Skeletal muscle tissue (tissue), 4 donors: ENCODE measurements around the gene KLK3. TPM values are rescaled to one million over a fixed set of nuclear protein-coding genes. Genes with fewer than 3 reads are reported as not detected.
"Not testable (repeated sequence)": the region's sequence is repeated elsewhere in the genome, so short reads cannot be mapped to it uniquely, and the experiment has no call there.

Experiments used
- H3K27ac ChIP-seq: one replicate; pipeline ENCODE4 v1.7.0; 2013; ENCODE audit warnings: mild to moderate bottlenecking, low read depth, low read length, inconsistent platforms
- H3K27me3 ChIP-seq, 3 donors: one replicate each; pipeline ENCODE4 v1.7.0; 2013; ENCODE audit warnings: low read length in 3 of 3; ENCODE audit not compliant: control insufficient read depth in 3 of 3, insufficient read depth in 3 of 3
- H3K36me3 ChIP-seq, 3 donors: one replicate each; pipeline ENCODE4 v1.7.0; 2013; ENCODE audit warnings: low read length in 3 of 3; ENCODE audit not compliant: control insufficient read depth in 3 of 3, insufficient read depth in 3 of 3
- H3K4me1 ChIP-seq, 3 donors: one replicate each; pipeline ENCODE4 v1.7.0; 2013; ENCODE audit warnings: low read length in 3 of 3, mild to moderate bottlenecking in 3 of 3; ENCODE audit not compliant: control insufficient read depth in 3 of 3, insufficient read depth in 3 of 3
- H3K4me3 ChIP-seq, 3 donors: one replicate each; pipeline ENCODE4 v1.7.0; 2013; ENCODE audit warnings: low read length in 3 of 3
- H3K9ac ChIP-seq, 3 donors: one replicate each; pipeline ENCODE4 v1.7.0; 2013; ENCODE audit warnings: low read length in 3 of 3, mild to moderate bottlenecking in 3 of 3, moderate library complexity in 2 of 3, low read depth in 1 of 3
- H3K9me3 ChIP-seq, 3 donors: one replicate each; pipeline ENCODE4 v1.7.0; 2013; ENCODE audit warnings: low read length in 3 of 3; ENCODE audit not compliant: control insufficient read depth in 3 of 3
- total RNA-seq: library from RNA; depleted of rRNA; stranded (reverse); fragments of >200 nt; gene quantifications from one replicate; pipeline ENCODE4 v1.2.3, GENCODE V29; 2014
- donor health status: Osteomylitis.

Gene KLK3
- total RNA-seq, 1 donor from 2014 or later = not detected

DNA sequence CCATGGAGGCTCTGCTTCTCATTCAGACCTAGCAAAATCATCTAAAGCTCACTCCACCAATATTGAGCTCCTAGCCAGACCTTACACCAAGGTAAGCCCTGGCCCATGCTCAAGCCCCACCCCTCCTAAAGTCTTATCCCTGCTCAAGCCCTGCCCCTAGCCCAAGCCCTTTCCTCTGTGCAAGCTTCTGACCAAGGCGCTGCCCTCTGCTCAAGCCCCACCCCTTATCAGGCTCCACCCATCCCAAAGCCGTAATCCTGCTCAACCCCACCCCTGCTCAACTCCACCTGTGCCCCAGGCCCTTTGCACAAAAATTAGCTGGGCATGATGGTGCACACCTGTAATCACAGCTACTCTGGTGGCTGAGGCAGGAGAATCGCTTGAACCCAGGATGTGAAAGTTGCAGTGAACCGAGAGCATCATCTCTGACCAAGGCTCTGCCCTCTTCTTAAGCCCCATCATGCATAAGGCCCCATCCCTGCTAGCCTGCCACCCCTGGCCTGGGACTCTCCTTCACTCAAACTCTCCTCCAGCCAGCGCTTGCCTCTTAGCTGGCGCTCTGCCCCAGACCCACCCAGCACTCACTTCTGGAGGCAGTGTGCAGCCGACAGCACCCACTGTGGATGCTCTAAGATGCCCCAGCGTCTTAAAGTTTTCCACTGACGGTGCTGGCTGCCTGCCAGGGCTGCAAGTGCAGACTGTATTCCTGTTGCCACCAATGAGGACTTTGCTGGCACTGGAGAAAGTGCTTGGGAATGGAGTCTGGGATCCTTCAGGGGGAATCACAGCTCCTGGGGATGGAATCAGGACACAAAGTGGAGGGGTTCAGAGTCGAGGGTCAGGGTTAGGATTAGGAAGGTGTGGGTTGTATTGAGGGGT, 40.0 kb downstream of the KLK3 start:
- H3K4me3 ChIP-seq = no peak overlapping the region
- peaks cover 0 to 2% (median 0%) of the 10 kb centered on the region in 3 donors for H3K4me1 ChIP-seq
- no peak overlapping the region for H3K9ac ChIP-seq
- no peak overlapping the region for H3K27ac ChIP-seq
- H3K9me3 ChIP-seq = no peaks in the 10 kb centered on the region
- H3K27me3 ChIP-seq = peaks cover 0 to 3% (median 0%) of the 10 kb centered on the region in 3 donors
- H3K36me3 ChIP-seq = no peaks in the 10 kb centered on the region

DNA sequence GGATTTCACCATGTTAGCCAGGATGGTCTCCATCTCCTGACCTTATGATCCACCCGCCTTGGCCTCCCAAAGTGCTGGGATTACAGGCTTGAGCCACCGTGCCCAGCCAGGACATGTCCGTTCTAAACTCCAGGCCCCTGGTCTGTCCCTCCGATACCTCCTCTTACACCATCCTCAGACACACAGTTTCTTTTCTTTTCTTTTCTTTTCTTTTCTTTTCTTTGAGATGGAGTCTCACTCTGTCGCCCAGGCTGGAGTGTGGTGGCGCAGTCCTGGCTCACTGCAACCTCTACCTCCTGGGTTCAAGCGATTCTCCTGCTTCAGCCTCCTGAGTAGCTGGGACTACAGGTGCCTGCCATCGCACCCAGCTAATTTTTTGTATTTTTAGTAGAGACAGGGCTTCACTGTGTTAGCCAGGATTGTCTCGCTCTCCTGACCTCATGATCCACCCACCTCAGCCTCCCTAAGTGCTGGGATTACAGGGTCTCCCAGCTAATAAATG, 41.4 kb downstream of the KLK3 start:
- H3K4me1 ChIP-seq, H3K4me3 ChIP-seq, H3K9me3 ChIP-seq, H3K27ac ChIP-seq, H3K27me3 ChIP-seq, H3K36me3 ChIP-seq, H3K9ac ChIP-seq: not testable (repeated sequence)

DNA sequence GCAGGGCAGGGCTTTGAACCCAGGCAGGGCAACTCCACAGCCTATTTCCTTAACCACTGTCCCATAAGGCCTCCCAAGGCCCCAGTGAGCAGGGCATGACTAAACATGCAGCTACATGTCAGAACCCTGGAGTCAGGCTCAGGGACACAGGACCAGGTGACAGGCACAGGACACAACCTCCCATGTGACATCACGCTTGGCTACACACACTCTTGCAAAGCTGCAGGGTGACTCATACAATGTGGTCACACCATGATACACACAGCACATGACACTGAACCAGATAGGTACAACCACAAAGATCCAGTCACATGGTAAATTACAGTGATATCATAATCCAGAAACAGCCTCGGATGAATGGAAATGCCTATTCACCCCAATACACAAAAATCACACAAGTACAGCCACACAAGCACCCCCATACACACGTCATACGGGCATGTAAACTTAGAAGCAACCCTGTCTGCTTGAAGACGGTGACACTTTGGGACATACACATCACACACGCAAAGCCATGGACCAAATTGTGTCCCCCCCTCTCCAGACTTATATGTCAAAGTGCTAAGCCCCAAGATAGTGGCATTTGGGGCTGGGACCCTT, 42.0 kb downstream of the KLK3 start:
- H3K27me3 ChIP-seq = peaks cover 0 to 3% (median 3%) of the 10 kb centered on the region in 3 donors
- no peak overlapping the region for H3K27ac ChIP-seq
- no peak overlapping the region for H3K4me3 ChIP-seq
- H3K9ac ChIP-seq = no peak overlapping the region
- H3K4me1 ChIP-seq = no peaks in the 10 kb centered on the region
- H3K36me3 ChIP-seq = no peaks in the 10 kb centered on the region
- no peaks in the 10 kb centered on the region for H3K9me3 ChIP-seq

DNA sequence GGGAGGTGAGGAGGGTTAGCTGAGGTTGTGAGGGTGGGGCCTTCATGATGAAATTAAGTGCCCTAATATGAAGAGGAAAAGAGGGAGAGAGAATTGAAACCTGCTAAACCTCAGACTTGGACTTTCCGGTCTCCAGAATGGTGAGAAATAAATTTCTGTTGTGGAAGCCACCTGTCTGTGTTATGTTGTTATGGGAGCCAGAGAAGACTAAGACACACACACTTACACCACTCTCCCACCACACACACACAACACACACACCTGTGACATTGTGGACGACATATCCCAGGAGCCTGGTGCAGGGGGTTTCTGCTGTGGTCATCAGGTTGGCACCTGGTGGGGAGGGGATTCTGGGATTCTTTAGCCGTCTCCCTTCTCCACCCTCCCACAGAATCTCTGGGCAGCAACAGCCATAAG, 42.5 kb downstream of the KLK3 start:
- H3K27ac ChIP-seq = no peak overlapping the region
- no peaks in the 10 kb centered on the region for H3K9me3 ChIP-seq
- no peaks in the 10 kb centered on the region for H3K36me3 ChIP-seq
- H3K4me1 ChIP-seq = no peaks in the 10 kb centered on the region
- H3K9ac ChIP-seq = no peak overlapping the region
- no peak overlapping the region for H3K4me3 ChIP-seq
- H3K27me3 ChIP-seq = peaks cover 0 to 3% (median 3%) of the 10 kb centered on the region in 3 donors

DNA sequence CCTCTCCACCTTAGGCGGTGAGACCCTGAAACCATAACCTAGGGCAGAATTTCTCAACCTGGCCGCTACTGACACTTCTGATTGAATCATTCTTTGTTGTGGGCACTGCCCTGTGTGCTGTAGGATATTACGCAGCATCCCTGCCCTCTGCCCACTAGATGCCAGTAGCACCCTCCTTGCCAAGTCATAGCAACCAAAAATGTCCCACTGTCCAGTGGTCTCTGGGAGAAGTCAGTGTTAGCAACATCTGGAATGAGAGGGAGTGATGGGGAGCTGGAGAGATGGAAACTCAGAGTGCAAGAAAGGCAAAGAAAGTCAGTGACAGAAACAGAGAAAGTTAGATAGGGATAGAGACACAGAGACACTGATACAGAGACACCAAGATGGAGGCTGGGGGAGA, 42.9 kb downstream of the KLK3 start:
- Histone ChIP-seq H3K9ac (no peak overlapping the region), H3K9me3 (no peaks in the 10 kb centered on the region), H3K36me3 (no peaks in the 10 kb centered on the region), H3K4me1 (no peaks in the 10 kb centered on the region), H3K27me3 (peaks cover 0 to 3% (median 3%) of the 10 kb centered on the region in 3 donors), H3K27ac (no peak overlapping the region), H3K4me3 (no peak overlapping the region)

DNA sequence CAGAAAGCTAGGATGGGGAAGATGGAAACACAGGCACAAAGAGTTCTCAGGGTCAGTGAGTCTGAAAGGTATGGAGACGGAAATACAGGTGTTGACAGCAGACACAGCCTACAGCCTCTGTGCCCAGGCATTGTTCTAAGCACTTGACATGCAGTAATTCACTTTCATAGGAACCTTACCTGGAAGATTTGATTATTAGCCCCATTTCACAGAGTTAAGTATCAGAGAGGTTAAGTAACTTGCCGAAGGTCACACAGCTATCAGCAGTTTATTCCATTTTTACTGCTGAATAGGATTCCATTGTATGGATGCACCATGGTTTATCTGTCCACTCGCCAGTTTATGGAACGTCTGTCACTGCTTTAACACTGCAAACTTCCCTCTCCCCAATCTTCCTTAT, 43.3 kb downstream of the KLK3 start:
- no peak overlapping the region for H3K9ac ChIP-seq
- no peak overlapping the region for H3K4me3 ChIP-seq
- no peaks in the 10 kb centered on the region for H3K36me3 ChIP-seq
- no peak overlapping the region for H3K27ac ChIP-seq
- no peaks in the 10 kb centered on the region for H3K9me3 ChIP-seq
- peaks cover 0 to 3% (median 3%) of the 10 kb centered on the region in 3 donors for H3K27me3 ChIP-seq
- no peaks in the 10 kb centered on the region for H3K4me1 ChIP-seq

DNA sequence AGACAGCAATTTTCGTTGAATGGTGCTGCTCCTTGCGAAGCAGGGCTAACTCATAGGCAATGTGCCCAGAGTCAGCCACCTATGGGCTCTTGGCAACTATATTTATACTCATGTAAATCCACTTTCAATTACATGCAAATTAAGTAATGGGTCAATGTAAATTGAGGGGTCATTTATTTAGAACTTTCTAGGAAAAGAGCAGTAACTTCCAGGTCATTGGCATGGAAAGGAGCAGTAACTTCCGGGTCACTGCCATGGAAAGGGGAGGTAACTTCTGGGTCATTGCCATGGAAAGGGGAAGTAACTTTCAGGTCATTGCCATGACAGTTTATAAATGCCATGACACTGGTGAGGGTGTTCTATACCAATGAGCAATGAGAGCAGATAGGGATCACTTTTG, 44.9 kb downstream of the KLK3 start:
- Histone ChIP-seq H3K36me3 (no peaks in the 10 kb centered on the region), H3K27ac (no peak overlapping the region), H3K9me3 (no peaks in the 10 kb centered on the region), H3K4me1 (no peaks in the 10 kb centered on the region), H3K27me3 (peaks cover 0 to 3% (median 0%) of the 10 kb centered on the region in 3 donors), H3K9ac (no peak overlapping the region), H3K4me3 (no peak overlapping the region)

DNA sequence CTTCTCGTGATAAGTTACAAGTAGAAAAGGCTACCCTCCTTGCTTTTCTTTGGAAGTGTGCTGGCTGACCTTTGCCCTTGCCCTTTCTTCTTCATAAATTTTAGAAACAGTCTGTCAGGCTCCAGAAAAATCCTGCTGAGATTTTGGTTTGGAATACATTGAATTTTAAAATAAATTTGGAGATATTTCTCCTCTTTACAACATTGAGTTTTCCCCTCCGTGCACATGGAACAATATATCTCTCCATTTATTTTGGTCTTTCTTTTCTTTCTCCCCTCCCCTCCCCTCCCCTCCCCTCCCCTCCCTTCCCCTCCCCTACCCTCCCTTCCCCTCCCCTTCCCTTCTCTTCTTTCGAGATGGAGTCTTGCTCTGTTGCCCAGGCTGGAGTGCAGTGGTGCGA, 47.9 kb downstream of the KLK3 start:
- H3K9ac ChIP-seq = no peak overlapping the region
- H3K36me3 ChIP-seq = no peaks in the 10 kb centered on the region
- H3K9me3 ChIP-seq = no peaks in the 10 kb centered on the region
- no peaks in the 10 kb centered on the region for H3K4me1 ChIP-seq
- no peak overlapping the region for H3K4me3 ChIP-seq
- no peak overlapping the region for H3K27ac ChIP-seq
- H3K27me3 ChIP-seq = peaks cover 0 to 8% (median 6%) of the 10 kb centered on the region in 3 donors

DNA sequence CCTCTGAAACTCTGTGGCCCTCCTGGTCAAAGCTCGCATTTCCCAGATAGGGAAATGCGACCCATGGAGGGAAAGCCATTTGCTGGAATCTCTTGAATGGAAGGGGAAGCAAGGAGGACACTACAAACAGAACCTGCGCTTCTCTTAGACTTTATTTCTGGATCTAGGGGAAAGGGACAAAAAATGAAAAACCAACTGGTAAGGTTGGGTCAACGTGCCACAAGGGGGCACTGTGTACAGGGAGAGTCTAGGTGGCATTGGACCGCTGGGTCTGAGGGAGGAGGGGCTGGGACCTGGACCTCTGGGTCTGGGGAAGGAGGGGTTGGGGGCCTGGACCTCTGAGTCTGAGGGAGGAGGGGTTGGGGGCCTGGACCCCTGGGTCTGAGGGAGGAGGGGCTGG, 51.5 kb downstream of the KLK3 start:
- H3K27me3 ChIP-seq = peaks cover 23 to 30% (median 30%) of the 10 kb centered on the region in 3 donors
- H3K9me3 ChIP-seq = no peaks in the 10 kb centered on the region
- H3K4me3 ChIP-seq = no peak overlapping the region
- no peaks in the 10 kb centered on the region for H3K36me3 ChIP-seq
- no peak overlapping the region for H3K9ac ChIP-seq
- no peak overlapping the region for H3K27ac ChIP-seq
- no peaks in the 10 kb centered on the region for H3K4me1 ChIP-seq

DNA sequence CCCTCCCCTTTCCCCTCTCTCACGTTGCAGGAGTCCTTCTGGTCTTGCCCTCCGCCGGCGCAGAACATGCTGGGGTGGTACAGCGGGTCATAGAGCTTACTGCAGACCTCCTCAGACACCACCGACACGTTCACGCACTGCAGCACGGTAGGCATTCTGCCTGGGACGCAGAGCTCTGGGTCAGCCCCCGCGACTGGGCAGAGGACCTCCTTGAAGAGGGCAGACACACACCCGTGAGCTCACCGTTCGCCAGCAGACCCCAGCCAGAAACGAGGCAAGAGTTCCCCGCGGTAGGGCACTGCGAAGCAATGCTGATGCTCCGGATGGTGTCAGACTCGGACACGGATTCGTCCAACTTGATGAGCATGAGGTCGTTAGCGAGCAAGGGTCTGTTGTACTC, 53.6 kb downstream of the KLK3 start:
- Histone ChIP-seq H3K9me3 (no peaks in the 10 kb centered on the region), H3K4me1 (no peaks in the 10 kb centered on the region), H3K36me3 (no peaks in the 10 kb centered on the region), H3K4me3 (no peak overlapping the region), H3K27ac (no peak overlapping the region), H3K27me3 (peaks cover 39 to 45% (median 40%) of the 10 kb centered on the region in 3 donors), H3K9ac (no peak overlapping the region)
